SK-N-SH treated with all-trans-retinoic acid at 6 μM for 48 hours (cell line): Measurements from ENCODE around the gene CTCFL.

ENCODE experiments used
- ARNTL ChIP-seq: fragments of 450-650 bp; formaldehyde crosslinking; IDR thresholded peaks from 2 replicates; pipeline ENCODE4 v1.5.0; 2020; ENCODE audit warnings: low read depth, mild to moderate bottlenecking, moderate library complexity, borderline replicate concordance
- BACH2 ChIP-seq: fragments of 250-450 bp; sonication (Bioruptor Pico); IDR thresholded peaks from 2 replicates; pipeline ENCODE4 v1.9.0; 2021; ENCODE audit warnings: mild to moderate bottlenecking, borderline replicate concordance
- RARB ChIP-seq: fragments of 250-450 bp; sonication (Bioruptor Pico); IDR thresholded peaks from 2 replicates; pipeline ENCODE4 v1.8.0; 2021; ENCODE audit warnings: mild to moderate bottlenecking, moderate library complexity

- TF ChIP-seq ARNTL (CRISPR knock-in tag) (no peak), BACH2 (CRISPR knock-in tag) (no peak), RARB (CRISPR knock-in tag) (no peak)
Observed at GRCh38 chr20:57474205-57474604, 50.7 kb downstream of the CTCFL start.
